GM21528 (cell line): ENCODE data around the gene RTL5.

Experiments
- ATAC-seq: cut with Tn5 transposase; IDR thresholded peaks from one replicate; pipeline ENCODE4 v1.9.1; 2021; ENCODE audit warnings: mild to moderate bottlenecking, moderate library complexity; ENCODE audit not compliant: unreplicated experiment, low FRiP score

Gene RTL5

DNA sequence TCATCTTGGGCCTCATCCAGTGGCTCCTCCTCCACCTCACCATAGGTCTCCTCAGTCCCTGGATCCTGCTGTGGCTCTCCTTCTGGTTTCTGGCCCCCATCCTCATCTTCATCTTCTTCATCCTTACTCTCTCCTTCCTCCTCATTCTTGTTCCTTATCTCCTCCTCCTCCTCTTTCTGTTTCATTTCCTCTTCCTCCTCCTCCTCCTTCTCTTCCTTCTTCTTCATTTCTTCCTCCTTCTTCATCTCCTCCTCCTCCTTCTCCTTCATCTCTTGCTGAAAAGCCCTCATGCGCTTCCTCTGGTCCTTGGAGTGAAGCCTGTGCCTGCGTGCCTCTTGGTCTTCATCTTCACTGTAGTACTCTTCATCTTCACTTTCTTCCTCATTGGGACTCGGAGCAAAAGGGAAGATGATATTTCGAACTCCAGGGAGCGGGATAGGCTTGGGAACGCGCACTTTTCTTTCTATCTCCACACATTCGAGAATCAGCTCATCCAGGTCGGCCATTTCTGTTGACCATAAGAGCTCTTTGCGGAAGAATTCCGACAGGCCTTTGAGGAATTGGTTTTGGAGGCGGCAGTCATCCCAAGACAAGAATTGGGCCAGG, 1.5 kb downstream of the RTL5 start:
- ATAC-seq = no peak

DNA sequence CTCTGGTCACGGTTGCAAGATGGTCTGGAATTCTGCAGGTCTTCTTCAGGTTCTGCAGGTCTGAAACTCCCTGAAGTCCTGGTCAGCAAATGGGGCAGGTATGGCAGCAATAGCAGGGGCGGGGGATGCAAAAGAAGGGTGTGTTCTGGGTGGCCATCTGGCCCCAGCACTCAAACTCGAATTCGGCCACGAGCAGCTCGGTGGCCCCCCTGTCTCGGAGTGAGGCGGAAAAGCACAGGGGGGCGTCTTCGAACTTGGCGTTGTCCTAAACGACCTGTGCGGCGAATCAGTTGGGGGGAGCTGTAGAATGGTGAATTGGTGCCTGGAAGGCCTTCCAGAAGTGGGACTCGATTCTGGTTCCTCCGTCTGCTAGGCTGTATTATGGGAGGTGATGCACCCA, 2.1 kb downstream of the RTL5 start:
- ATAC-seq = no peak

DNA sequence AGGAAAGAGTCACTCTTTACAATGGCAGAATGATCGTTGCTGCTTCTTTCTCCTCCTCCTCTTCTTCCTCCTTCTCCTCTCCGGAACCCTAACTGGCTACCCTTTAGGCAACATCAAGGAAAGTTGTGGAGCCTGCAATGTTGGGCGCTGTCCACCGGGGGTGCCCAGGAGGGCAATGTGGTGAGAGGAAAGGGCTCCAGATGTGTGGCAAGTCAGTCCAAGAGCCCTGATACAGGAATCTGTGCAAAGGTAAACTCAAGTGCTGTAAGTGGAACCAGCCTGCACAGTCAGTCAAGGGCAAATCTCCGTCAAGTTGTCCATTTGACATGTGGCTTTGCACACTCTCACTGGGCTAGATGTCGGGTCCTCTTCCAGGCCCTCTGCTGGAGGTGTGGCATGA, 2.8 kb downstream of the RTL5 start:
- ATAC-seq = no peak

DNA sequence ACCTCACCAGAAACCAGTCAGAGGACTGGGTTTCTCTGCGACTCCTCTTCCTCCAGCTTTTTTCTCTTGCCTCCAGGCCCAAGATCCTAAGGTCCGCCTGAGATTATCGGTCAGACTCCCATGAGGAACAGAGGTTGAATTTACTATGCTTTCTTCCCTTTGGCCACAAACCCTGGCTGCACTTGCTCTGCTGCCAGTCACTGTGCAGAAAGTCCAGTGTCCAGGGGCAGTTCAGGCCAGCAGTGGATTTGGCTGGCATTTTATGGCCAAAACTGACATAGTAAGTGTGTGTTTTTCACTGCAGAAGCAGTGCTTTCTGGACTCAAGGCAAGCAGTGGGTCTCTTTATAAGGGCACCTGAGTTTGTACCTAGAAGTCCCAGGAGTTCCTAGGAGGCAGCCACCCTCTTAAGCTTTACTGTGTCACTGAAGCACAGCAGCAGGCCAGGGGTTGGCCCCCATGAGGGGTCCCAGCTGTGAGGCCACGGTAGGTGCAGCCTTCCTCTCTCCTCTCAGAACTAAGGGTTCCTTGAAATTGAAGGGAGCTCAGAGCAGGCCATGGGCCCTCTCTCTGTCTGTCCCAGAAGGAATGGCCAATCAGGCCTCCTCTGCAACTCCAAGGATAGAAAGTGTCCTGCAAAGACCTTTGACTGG, 3.4 kb downstream of the RTL5 start:
- no peak for ATAC-seq

DNA sequence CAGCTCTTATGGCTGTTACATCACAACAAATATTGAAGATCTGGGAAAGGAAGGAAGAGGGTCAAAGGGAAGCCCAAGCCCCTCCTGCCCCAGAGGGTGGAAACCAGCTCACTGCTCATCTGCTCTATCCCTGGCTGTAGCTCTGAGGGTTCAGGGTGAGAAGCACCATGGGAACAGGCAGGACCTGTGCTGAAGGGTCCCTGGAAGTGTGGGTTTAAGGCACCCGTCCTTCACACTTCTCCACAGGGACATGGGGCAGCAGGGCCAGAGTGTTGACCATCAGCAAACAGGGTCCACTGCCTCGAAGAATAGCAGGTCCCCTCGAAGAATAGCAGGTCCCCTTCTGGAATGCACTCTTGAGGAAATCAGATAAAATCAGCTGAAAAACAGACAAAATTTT, 4.4 kb downstream of the RTL5 start:
- no peak for ATAC-seq

DNA sequence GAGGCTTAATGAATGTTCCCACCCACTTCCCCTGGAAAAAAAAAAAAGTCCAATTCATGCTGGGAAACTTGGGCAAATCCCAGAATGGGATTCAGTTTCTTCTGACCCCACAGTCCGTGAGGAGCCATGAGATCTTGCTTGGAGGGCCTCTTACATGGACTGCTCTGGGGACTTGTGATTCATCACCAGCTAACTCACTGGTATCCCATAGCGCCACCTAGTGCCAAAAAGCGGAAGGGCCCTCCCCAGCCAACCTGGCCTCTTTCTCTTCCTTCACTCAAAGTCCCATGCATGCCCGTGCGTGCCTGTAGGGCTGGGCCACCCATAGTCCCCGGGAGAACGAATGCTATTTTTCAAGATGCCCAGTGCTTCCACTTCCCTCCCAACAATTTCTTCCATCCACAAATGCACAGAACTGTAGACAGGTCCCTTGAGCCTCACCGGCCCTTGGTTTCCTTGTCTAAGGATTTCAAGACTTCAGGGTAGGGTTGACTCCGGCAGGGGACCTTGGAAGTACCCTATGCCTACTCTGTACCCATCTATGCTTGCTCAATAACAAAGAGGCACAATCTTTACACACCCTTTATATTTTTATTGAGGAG, 5.1 kb downstream of the RTL5 start:
- ATAC-seq = no peak

DNA sequence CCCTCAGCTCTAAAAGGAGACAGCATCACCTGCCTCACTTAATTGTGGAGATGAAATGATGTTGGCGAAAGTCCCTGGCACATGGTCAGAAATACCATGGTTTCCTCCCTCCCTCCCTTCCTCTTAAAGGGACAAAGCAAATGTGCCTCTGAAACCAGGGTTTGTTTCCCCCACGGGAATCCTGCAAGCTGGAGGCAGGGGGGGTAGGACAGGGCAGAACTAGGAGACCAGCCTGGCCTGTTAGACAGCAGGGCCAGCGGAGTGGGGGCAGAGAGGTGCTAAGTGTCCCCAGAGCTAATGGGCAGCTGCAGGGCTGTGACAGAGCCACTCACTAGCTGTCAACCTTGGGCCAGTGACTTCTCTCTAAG, 5.7 kb downstream of the RTL5 start:
- ATAC-seq = no peak

DNA sequence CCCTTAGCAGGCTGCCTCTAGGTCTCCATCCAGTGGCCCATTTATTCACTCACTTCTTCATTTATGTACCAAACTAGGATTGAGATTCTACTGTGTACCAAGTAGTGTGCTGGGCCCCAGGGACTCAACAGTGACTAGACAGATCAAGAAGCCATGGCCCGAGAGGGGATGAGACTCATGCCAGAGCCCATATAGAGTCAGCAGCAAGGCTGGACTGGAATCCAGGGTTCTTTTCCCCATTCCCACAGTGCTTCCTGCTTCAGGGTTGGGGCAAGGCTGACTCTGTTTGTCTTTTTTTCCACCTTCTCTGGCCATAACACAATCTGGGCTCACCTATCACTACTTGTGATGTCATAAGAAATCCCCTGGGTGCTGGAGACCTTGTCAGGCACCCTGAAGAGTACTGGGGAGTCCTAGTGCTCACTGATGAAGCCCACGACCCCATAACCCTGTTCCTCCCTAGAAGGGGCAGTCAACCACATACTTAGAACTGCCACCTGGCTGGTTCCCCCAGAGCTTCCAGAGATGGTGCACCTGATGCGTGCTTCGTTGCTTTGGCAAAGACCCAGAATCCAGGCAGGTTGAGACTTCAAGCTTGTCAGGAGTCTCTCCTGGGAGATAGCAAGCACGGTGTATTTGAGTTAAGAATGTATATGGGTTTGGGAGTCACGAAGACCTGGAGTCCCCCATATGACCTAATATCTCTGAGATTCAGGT, 6.2 kb downstream of the RTL5 start:
- ATAC-seq = no peak

DNA sequence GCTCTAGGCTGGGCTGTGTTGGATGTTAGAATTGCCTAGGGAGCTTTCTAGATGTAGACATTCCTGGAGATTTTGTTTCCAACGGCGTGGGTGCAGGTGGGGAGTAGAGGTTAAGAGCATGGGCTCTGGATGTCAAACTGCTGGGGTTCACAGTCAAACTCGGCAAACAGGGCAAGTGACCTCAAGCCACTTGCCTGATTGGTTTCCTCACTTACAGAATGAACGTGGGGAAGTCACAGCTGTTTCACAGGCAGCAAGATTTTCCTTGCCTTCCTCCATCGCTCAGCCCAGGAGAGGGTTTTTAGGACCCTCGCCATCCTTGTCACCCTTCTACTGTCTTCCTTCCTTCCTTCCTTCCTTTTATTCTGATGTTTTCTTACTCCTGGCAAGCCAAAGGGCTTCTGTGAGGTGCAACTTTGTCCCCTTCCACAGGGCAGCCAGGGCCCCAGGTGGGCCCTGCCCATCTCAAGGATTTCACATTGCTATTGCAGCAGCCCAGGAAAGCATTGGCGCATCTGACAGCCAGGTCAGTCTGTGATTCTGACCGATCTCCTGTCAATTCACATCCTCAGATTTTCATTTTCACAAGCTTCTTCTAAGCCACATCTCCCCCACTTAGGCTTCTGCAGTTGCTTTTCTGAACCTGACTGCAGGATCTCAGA, 7.0 kb downstream of the RTL5 start:
- ATAC-seq = no peak

DNA sequence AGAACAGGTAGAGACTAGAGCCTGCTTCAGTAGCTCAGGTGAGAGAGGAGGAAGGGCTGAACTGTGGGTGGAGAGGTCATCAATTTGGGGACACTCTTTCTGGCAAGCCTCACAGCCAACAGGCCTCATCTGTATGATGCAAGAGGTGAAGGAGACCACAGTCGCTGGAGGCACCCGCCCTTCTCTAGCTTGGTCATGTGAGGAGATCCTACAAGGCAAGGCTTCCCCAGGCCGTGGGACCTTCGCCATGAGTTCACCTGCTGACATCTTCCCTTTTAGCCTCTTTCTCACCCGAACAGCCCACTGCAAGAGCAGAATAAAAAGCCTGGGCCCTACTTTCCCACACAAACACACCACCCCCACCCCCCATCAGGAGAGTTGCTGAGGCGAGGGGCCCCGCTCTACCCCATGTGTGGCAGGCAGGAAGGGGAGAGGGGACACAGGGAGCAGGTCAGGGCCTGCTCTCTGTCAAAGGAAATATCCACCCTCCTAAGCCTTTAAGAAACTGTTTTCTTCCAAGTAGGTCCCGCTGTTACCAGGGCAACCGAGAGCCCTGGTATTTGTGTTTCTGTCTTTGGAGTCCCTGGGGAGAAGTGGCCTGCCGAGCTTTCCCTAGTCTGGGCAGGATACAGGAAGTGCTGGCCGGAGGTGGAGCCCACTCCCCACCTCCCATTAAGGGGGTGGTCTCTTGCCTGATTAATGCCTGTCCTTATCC, 8.1 kb downstream of the RTL5 start:
- no peak for ATAC-seq

DNA sequence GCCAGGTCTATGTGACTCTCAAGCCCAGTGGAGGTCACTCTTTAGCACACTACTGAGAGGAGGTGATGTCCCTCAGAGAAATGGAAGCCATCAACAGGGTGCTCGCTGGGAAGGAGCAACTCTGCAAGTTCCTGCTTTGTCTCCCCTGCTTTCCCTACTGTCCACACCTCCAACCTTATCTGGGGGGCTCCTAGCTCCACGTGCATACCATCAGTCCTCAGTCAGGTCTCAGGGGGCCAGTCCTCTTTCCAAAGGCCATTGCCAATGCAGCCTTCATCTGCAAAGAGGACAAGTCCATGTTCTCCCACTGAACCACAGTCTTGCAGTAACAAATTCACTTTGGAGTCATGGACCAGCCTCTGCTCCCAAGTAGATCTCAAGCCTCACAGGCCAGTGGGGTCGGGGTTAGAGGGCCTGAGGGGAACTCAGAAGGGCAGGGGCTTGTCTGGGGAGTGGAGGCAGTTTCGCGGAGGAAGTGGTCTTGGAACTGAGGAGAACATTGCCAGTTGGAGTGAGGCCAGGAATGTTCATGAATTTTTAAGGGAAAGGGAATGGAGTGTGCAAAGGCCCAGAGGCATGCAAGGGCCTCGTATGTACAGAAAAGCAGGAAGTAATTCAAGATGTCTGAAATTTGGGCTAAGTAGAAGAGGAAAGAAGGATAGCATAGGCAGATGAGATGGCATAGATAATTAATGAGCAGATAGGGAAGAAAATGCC, 8.9 kb downstream of the RTL5 start:
- ATAC-seq = no peak

DNA sequence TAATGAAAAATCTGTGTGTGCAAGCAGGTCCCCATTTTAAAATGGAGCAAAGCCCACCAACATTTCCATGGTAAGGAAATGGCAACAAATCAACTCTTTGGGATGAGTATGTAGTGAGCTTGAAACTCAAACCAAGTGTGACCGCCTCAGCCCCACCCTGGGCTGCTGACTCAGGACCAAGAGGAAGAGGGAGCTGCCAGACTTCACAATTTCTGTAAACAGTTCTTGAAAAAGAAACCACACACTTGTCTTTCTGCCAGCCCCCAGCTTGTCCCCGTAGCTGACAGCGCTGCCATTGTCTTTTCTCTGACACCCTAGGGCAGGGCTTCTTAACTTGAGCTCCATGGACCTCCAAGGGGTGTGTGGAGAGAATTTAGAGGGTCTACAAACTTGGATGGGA, 10.3 kb downstream of the RTL5 start:
- no peak for ATAC-seq

DNA sequence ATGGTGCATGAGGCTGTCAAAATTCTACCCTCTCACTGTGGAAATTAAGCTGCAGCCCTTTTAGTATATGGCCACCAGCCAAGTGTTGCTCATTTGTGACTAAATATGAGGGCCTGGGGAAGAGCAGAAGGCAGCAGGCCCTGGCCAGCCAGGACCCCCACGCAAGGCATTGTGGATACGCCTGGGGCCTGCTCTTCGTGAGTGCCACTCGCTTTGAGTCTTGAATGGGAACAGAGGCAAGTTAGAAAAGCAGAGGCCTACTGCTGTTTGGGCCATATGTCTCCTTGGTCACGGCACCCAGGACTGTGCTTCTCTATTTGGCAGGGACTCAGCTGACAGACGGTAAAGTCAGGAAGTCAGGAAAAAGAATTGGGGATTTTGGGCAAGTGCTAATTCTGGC, 10.9 kb downstream of the RTL5 start:
- ATAC-seq = no peak

DNA sequence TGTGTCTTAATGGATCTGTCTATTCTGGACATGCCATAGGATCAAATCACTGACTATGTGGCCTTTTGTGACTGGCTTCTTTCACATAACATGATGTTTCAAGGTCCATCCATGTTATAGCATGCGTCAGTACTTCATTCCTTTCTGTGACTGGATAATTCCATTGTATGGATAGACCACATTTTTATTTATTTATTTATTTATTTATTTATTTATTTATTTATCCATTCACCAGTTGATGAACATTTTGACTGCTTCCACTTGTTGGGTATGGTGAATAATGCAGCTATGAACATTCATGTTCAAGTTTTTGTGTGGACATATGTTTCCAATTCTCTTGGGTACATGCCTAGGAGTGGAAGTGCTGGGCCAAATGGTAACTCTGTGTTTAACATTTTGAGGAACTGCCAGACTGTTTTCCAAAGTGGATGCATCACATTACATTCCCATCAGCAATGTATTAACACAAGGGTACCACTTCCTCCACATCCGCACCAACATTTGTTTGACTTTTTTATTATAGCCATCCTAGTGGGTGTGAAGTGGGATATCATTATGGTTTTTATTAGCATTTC, 14.0 kb downstream of the RTL5 start:
- no peak for ATAC-seq

DNA sequence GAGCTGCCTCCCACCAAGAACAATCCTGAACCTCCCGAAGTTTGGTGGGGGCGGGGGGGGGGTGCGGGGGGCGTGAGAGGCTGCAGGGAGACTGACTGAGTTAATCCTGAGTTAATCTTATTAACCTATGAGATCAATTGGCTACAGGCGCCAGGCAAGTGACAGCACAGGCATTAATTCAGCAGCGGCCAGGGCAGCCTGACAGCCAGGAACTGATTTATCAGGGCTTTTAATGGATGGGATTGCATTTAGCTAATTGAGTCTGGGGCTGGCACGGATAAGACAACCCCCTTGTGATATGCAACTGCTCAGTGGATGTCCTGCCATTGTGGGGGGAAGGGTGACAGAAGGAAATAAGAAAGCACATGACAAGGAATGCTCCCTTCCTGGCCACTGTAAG, 16.3 kb downstream of the RTL5 start:
- no peak for ATAC-seq

DNA sequence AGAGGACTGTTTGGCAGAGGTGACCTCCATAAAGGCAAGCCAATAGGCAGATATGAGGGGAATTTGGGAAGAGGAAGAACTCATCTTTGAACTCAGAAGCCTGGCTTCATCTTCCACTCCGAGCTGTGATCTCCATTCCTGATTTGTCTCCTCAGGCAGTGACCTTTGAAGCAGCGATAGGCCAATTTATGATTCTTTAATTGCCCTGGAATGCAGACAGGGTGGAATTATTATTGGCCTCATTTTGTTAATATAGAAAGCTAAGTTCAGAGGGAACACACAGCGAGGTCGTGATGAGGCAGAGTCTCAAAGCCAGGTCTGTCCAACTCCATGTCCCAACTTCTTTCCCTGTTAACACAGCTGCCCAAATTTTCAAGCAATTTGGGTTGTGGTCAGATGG, 16.9 kb downstream of the RTL5 start:
- ATAC-seq = no peak

DNA sequence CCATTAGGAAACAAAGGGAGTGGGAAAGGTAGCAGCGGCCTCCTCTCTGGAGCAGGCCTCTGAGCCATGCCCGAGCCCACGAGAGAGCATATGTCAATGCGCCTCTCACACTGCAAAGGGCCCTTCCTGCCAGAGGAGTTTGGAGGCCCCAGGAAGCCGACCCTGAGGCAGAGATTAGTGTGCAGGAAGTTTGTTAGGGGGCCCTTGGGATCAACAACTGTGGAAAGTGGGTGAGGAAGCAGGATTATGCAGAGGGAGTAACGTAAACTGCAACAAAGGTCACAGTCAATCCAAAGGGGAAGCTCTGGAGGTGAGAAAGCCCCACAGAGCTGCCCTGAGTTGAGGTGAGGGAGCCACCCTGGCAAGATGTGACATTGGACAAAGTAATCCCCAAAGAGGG, 17.4 kb downstream of the RTL5 start:
- no peak for ATAC-seq

DNA sequence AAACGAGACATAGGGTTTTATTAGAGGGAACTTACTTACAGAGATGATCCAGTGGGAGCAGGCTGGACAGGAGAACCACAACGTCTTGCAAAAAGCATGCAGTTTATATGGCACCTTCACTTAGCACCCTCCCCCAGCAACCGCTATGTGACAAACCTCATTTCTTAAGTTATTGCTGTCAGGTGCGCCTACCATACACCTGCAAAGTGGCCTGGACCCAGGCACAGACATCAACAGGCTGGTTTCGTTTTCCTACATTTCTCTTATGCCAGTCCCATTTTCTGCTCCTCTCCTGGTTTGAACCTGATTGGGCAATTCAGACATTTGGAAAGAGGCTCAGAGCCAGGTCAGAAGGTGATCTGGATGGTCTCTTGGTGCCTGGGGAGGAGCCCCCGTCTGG, 18.3 kb downstream of the RTL5 start:
- no peak for ATAC-seq

DNA sequence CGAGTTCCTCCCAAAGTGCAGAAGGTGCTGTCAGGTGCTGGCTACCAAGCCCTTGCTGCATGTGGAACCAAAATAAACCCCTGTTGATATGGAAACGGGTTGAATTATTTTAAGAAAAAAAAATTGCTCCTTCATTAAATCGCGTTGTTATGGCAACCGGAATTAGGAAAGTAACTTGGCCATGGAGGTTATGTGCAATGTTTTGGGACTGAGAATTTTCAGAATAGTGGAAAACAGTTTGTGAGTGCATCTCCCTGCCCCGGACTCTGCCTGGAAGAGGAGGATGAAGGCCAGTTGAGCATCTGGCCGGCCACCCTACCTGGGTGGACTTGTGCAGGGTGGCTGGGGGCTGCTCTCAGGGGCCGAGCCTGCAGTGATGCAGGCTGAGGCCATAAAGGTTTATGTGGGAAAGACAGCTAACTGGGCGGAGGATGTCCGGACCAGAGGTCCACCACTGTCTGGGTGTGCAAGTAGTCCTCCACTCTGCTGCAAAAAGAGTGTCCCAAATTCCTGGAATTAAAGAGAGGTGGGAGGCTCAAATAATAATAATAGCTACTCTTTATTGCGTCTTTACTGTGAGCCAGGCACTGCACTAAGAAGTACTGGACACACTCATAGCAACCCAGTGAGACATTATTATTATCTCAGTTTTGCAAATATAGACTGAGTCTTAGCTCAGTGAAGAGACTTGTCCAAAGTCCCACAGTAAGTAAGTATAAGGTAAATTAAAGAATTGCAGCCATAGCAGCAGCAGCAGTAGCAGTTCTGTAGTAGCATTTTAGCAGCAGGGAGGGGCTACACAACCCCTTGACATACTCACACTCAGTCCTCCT, 20.6 kb downstream of the RTL5 start:
- no peak for ATAC-seq
